ENCODE measurements around the gene CTAG1A. TPM values are rescaled to one million over a fixed set of nuclear protein-coding genes. Genes with fewer than 3 reads are reported as not detected.
"Not testable (repeated sequence)": the region's sequence is repeated elsewhere in the genome, so short reads cannot be mapped to it uniquely, and the experiment has no call there.

The CTAG1A gene
- total RNA-seq: not detected

DNA sequence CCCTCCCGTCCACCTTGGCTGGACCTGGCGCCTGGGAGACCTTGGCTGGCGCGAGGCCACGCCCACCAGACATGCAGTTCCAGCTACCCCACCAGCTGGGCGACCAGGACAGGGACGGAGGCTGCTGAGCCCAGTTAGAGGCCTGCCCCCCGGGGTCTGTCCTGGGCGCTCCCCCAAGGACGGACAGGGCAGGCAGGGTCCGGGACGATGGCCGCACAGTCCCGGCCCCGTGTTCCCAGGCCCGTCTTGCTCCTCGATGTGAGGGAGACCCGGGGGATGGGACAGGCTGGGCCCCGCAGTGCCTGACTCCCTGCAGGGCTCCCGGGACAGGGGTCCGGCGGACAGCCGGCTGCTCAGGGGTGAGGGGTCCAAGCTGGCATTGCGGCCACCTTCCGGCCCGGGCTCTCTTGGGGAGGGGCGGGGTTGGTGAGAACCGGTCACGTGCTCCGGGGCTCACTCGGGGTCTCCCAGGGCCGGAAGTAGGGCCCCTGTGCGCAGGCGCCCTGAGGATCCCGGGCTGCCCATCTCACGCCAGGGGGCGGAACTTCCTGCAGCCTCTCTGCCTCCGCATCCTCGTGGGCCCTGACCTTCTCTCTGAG is at the start of gene CTAG1A:
Gene CTAG1A, plus strand, starts transcription at position 549 of the 599 bp plus-strand sequence. CDS start 74 bp downstream, outside the sequence.
- intact Hi-C loops (cut with DNase I; ENCODE audit: low total_unique reads); H3K4me1 ChIP-seq; H3K27me3 ChIP-seq; H3K4me3 ChIP-seq; DNase-seq; H3K36me3 ChIP-seq; H3K27ac ChIP-seq; H3K9me3 ChIP-seq: not testable (repeated sequence)

DNA sequence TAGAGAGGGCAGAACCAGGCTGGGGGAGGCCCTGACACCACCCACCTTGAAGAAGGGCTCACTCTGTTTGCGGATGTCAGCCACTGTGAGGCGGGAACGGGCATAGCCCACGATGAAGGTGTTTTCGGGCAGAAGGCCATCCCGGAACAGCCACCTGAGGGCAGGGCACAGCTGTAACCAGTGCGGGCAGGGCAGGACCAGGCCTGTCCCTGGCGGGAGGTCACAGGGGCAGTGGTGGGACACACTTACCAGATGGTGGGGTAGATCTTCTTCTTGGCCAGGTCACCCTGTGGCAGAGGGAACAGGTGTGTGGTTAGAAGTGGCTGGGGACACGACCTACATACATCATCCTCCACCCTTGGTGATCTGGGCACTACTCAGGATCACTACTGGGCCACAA is 49.0 kb upstream of the CTAG1A start:
- Histone ChIP-seq H3K9me3 (no peaks in the 10 kb centered on the region), H3K4me3 (no peak overlapping the region), H3K27ac (no peak overlapping the region), H3K27me3 (no peaks in the 10 kb centered on the region), H3K36me3 (no peaks in the 10 kb centered on the region), H3K4me1 (no peaks in the 10 kb centered on the region)
- intact Hi-C loops (cut with DNase I; ENCODE audit: low total_unique reads): no loop called here
- DNase-seq: no peak
- TF ChIP-seq POLR2A (IDR thresholded peaks at IDR 0.05): no peak
- TF ChIP-seq, protein P1, sequence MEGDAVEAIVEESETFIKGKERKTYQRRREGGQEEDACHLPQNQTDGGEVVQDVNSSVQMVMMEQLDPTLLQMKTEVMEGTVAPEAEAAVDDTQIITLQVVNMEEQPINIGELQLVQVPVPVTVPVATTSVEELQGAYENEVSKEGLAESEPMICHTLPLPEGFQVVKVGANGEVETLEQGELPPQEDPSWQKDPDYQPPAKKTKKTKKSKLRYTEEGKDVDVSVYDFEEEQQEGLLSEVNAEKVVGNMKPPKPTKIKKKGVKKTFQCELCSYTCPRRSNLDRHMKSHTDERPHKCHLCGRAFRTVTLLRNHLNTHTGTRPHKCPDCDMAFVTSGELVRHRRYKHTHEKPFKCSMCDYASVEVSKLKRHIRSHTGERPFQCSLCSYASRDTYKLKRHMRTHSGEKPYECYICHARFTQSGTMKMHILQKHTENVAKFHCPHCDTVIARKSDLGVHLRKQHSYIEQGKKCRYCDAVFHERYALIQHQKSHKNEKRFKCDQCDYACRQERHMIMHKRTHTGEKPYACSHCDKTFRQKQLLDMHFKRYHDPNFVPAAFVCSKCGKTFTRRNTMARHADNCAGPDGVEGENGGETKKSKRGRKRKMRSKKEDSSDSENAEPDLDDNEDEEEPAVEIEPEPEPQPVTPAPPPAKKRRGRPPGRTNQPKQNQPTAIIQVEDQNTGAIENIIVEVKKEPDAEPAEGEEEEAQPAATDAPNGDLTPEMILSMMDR (IDR thresholded peaks at IDR 0.05): no peak

- H3K36me3 ChIP-seq: no peaks in the 10 kb centered on the region
- DNase-seq: no peak
- intact Hi-C loops (cut with DNase I; ENCODE audit: low total_unique reads): no loop called here
- peaks cover 0 to 3% of the 10 kb centered on the region in 2 donors for H3K4me1 ChIP-seq
- no peak for TF ChIP-seq POLR2A (IDR thresholded peaks at IDR 0.05)
- TF ChIP-seq, protein P1 (IDR thresholded peaks at IDR 0.05): no peak
- no peak overlapping the region for H3K27ac ChIP-seq
- H3K27me3 ChIP-seq: no peaks in the 10 kb centered on the region
- H3K4me3 ChIP-seq: no peak overlapping the region
- no peaks in the 10 kb centered on the region for H3K9me3 ChIP-seq
Measured at GRCh38 chrX:154539077-154539476, 45.9 kb upstream of the CTAG1A start.

DNA sequence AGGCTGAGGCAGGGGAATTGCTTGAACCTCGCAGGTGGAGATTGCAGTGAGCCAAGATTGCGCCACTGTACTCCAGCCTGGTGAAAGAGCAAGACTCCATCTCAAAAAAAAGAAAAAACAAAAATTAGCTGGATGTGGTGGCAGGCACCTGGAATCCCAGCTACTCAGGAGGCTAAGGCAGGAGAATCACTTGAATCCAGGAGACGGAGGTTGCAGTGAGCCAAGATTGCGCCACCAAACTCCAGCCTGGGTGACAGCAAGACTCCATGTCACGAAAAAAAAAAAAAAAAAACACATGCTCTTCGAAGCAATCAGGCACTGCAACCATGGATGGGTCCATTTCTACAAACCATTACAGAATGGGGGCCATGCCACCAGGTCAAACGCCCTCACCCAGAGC is 44.6 kb upstream of the CTAG1A start:
- H3K27me3 ChIP-seq; H3K4me3 ChIP-seq; H3K4me1 ChIP-seq; DNase-seq; H3K36me3 ChIP-seq; intact Hi-C loops (cut with DNase I; ENCODE audit: low total_unique reads); H3K9me3 ChIP-seq: not testable (repeated sequence)
- H3K27ac ChIP-seq: peak overlapping the region in 1 of 2 donors; percentile 87

GRCh38 chrX:154540897-154541535 is 43.9 kb upstream of the CTAG1A start:
- Histone ChIP-seq H3K36me3 (no peaks in the 10 kb centered on the region), H3K4me1 (peaks cover 0 to 3% of the 10 kb centered on the region in 2 donors)
- TF ChIP-seq, protein P1 (IDR thresholded peaks at IDR 0.05): no peak
- no peak for TF ChIP-seq POLR2A (IDR thresholded peaks at IDR 0.05)

DNA sequence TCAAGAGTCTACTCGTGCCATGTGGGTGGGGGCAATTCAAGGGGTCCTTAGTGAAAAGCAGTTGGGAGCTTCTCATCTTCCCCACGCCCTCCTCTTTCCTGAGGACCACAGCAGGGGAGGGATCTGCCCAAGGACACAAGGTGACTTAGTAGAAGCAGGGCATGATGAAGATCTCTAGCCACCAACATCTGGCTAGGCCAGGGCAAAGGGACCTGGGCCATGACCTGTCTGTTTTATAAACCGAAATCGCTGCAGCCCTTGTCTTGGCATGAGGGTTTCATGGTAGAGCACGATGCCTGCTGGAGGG is 43.4 kb upstream of the CTAG1A start:
- H3K27ac ChIP-seq: peak overlapping the region; percentile 77 to 87
- no peaks in the 10 kb centered on the region for H3K9me3 ChIP-seq
- DNase-seq: no peak
- intact Hi-C loops (cut with DNase I; ENCODE audit: low total_unique reads): no loop called here
- no peak overlapping the region for H3K4me3 ChIP-seq
- H3K4me1 ChIP-seq: peaks cover 0 to 3% of the 10 kb centered on the region in 2 donors
- H3K27me3 ChIP-seq: no peaks in the 10 kb centered on the region
- no peak for TF ChIP-seq POLR2A (IDR thresholded peaks at IDR 0.05)
- TF ChIP-seq, protein P1 (IDR thresholded peaks at IDR 0.05): no peak
- H3K36me3 ChIP-seq: no peaks in the 10 kb centered on the region

More at GRCh38 chrX:154540897-154541535, 43.9 kb upstream of the CTAG1A start:
- intact Hi-C loops (cut with DNase I; ENCODE audit: low total_unique reads): no loop called here
- no peak for DNase-seq
- H3K9me3 ChIP-seq: no peaks in the 10 kb centered on the region
- no peak overlapping the region for H3K4me3 ChIP-seq
- H3K27me3 ChIP-seq: no peaks in the 10 kb centered on the region
- H3K27ac ChIP-seq: peak overlapping the region; percentile 77 to 87

Measured in uterus (tissue), 4 donors.